Measurements from ENCODE around the gene ZNF407. TPM values are rescaled to one million over a fixed set of nuclear protein-coding genes. Genes with fewer than 3 reads are reported as not detected.

The ZNF407 gene
- total and polyA plus RNA-seq, 2 experiments from 2014 or later = 2.1 to 10.4 TPM

DNA sequence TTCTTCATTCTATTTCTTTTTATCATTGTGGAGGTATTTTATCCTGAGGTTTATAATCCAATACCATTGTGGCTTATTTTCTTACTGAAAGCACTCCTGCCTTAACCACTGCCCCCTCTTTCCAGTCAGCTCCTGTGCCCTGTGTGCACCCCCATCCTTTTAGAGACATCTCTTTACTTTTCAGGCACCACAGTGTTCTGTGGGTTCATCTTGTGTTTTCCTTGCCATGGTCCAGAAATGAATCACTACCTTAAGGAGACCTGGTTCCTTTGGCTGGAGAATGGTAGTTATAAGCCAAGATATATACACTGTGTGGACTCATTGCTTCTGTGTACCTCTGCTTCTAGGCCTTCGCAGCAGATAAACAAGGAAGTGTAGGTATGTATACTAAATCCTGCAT, 332.9 kb downstream of the ZNF407 start (continued):
- TF ChIP-seq, protein P1, sequence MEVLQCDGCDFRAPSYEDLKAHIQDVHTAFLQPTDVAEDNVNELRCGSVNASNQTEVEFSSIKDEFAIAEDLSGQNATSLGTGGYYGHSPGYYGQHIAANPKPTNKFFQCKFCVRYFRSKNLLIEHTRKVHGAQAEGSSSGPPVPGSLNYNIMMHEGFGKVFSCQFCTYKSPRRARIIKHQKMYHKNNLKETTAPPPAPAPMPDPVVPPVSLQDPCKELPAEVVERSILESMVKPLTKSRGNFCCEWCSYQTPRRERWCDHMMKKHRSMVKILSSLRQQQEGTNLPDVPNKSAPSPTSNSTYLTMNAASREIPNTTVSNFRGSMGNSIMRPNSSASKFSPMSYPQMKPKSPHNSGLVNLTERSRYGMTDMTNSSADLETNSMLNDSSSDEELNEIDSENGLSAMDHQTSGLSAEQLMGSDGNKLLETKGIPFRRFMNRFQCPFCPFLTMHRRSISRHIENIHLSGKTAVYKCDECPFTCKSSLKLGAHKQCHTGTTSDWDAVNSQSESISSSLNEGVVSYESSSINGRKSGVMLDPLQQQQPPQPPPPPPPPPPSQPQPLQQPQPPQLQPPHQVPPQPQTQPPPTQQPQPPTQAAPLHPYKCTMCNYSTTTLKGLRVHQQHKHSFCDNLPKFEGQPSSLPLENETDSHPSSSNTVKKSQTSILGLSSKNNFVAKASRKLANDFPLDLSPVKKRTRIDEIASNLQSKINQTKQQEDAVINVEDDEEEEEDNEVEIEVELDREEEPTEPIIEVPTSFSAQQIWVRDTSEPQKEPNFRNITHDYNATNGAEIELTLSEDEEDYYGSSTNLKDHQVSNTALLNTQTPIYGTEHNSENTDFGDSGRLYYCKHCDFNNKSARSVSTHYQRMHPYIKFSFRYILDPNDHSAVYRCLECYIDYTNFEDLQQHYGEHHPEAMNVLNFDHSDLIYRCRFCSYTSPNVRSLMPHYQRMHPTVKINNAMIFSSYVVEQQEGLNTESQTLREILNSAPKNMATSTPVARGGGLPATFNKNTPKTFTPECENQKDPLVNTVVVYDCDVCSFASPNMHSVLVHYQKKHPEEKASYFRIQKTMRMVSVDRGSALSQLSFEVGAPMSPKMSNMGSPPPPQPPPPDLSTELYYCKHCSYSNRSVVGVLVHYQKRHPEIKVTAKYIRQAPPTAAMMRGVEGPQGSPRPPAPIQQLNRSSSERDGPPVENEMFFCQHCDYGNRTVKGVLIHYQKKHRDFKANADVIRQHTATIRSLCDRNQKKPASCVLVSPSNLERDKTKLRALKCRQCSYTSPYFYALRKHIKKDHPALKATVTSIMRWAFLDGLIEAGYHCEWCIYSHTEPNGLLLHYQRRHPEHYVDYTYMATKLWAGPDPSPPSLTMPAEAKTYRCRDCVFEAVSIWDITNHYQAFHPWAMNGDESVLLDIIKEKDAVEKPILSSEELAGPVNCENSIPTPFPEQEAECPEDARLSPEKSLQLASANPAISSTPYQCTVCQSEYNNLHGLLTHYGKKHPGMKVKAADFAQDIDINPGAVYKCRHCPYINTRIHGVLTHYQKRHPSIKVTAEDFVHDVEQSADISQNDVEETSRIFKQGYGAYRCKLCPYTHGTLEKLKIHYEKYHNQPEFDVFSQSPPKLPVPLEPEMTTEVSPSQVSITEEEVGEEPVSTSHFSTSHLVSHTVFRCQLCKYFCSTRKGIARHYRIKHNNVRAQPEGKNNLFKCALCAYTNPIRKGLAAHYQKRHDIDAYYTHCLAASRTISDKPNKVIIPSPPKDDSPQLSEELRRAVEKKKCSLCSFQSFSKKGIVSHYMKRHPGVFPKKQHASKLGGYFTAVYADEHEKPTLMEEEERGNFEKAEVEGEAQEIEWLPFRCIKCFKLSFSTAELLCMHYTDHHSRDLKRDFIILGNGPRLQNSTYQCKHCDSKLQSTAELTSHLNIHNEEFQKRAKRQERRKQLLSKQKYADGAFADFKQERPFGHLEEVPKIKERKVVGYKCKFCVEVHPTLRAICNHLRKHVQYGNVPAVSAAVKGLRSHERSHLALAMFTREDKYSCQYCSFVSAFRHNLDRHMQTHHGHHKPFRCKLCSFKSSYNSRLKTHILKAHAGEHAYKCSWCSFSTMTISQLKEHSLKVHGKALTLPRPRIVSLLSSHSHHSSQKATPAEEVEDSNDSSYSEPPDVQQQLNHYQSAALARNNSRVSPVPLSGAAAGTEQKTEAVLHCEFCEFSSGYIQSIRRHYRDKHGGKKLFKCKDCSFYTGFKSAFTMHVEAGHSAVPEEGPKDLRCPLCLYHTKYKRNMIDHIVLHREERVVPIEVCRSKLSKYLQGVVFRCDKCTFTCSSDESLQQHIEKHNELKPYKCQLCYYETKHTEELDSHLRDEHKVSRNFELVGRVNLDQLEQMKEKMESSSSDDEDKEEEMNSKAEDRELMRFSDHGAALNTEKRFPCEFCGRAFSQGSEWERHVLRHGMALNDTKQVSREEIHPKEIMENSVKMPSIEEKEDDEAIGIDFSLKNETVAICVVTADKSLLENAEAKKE (CRISPR knock-in tag; IDR thresholded peaks at IDR 0.05) = no peak
- TF ChIP-seq POLR2AphosphoS5 (IDR thresholded peaks at IDR 0.05; ENCODE audit: low read depth) (no peak), EZH2 (IDR thresholded peaks at IDR 0.05; ENCODE audit: low read depth, unreplicated experiment) (no peak)
- TF ChIP-seq, protein P2, sequence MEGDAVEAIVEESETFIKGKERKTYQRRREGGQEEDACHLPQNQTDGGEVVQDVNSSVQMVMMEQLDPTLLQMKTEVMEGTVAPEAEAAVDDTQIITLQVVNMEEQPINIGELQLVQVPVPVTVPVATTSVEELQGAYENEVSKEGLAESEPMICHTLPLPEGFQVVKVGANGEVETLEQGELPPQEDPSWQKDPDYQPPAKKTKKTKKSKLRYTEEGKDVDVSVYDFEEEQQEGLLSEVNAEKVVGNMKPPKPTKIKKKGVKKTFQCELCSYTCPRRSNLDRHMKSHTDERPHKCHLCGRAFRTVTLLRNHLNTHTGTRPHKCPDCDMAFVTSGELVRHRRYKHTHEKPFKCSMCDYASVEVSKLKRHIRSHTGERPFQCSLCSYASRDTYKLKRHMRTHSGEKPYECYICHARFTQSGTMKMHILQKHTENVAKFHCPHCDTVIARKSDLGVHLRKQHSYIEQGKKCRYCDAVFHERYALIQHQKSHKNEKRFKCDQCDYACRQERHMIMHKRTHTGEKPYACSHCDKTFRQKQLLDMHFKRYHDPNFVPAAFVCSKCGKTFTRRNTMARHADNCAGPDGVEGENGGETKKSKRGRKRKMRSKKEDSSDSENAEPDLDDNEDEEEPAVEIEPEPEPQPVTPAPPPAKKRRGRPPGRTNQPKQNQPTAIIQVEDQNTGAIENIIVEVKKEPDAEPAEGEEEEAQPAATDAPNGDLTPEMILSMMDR (conservative IDR thresholded peaks at IDR 0.05; ENCODE audit: low read depth in 2 of 2) = no peak

DNA sequence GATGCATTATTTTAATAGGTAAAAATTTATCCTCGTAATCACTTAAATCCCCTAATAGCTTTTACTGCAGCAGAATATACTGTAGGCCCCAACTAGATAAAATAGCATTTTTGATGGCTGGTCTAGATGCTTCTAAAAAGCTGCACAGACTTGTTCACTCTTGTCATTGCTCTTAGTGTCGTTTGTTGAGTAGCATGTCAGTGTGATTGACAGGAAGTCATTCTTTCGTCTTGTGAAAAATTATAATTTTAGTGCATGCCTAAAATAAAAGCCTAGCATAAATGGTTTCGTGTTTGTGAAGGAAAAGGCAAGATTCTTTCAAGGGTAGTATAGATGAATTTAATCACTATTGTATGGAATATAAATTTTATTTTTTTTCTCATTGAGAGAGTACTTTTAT, 336.3 kb downstream of the ZNF407 start:
- Histone ChIP-seq H3K79me2 (replicated peaks; ENCODE audit: insufficient read depth) (no peaks in the 10 kb centered on the region), H3K4me3 (no peak overlapping the region), H3K9me2 (ENCODE audit: insufficient read depth) (no peaks in the 10 kb centered on the region), H2AFZ (no peak overlapping the region), H3K27me3 (ENCODE audit: insufficient read depth) (no peaks in the 10 kb centered on the region), H3K4me2 (no peak overlapping the region), H3K36me3 (ENCODE audit: insufficient read depth) (no peaks in the 10 kb centered on the region), H3K4me1 (ENCODE audit: insufficient read depth) (peaks cover 10% of the 10 kb centered on the region), H3K27ac (ENCODE audit: low read depth) (no peak overlapping the region), H4K20me1 (replicated peaks; ENCODE audit: insufficient read depth) (no peaks in the 10 kb centered on the region), H3F3A (replicated peaks; ENCODE audit: low read depth) (no peaks in the 10 kb centered on the region)
- Mint-ChIP-seq H3K4me1 (peaks cover 20% of the 10 kb centered on the region), H3K9me3 (no peaks in the 10 kb centered on the region; the same call in 2 of the 3 replicates), H3K36me3 (ENCODE audit: low read depth) (no peaks in the 10 kb centered on the region), H3K27me3 (ENCODE audit: insufficient read depth, low read depth, poor library complexity) (peaks cover 5% of the 10 kb centered on the region), H3K27ac (no peak overlapping the region), H3K4me3 (no peak overlapping the region)
- DNase-seq (ENCODE audit: low spot score) = no peak
- ATAC-seq = no peak
- TF ChIP-seq POLR2AphosphoS5 (IDR thresholded peaks at IDR 0.05; ENCODE audit: low read depth) (no peak), JUNB (IDR thresholded peaks at IDR 0.05; ENCODE audit: unreplicated experiment) (no peak)
- TF ChIP-seq, protein P1 (CRISPR knock-in tag; IDR thresholded peaks at IDR 0.05) = no peak
